ENCODE data around the gene UBE3A. TPM values are rescaled to one million over a fixed set of nuclear protein-coding genes. Genes with fewer than 3 reads are reported as not detected.
A peak's percentile ranks its signal among the peaks of the same experiment; 100 is the strongest.

Gene UBE3A
- total and polyA plus RNA-seq, 9 of the 15 experiments (the other 6 are each of a cell fraction or from before 2014, with no cell fraction given): 29.3 to 103 (median 60.2) TPM

DNA sequence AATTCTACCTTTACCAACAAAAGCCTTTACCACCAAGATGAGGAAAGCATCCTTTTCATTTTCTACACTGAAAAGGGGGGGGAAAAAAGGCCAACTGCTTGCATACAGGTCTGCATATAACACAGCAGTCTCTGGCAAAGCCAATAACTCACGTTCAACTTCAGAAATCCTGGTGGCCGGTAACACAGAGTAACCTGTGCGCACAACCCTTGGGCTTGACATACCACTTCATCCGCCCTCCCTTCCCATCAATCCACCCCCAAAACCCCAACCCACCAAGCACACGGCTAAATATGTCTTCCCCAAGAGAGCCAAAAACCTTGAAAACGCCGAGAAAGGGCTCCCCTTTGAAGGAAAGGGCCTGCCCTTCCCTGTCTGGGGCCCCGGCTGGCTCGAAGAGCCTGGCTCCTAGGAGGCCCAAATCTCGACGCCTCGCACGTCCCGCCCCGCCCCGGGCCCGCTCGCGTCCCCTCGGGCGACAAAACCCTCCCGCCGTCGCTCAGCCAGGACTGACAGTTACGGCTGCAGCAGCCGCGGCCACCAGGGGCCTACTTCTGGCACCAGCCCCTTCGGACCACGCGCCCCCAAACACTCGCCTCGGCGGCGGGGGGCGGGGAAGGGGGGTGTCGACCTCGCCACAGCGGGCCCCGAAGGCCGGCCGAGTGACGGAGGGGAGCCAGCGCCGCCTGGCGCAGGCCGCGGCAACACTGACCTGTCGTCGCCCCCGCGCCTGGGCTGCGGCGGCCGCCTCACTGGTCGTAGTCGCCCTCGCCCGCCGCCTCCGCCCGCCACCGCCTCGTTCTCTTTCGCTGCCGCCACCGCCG lies 835 bp downstream of the UBE3A start (continued):
- TF ChIP-seq, protein P1, sequence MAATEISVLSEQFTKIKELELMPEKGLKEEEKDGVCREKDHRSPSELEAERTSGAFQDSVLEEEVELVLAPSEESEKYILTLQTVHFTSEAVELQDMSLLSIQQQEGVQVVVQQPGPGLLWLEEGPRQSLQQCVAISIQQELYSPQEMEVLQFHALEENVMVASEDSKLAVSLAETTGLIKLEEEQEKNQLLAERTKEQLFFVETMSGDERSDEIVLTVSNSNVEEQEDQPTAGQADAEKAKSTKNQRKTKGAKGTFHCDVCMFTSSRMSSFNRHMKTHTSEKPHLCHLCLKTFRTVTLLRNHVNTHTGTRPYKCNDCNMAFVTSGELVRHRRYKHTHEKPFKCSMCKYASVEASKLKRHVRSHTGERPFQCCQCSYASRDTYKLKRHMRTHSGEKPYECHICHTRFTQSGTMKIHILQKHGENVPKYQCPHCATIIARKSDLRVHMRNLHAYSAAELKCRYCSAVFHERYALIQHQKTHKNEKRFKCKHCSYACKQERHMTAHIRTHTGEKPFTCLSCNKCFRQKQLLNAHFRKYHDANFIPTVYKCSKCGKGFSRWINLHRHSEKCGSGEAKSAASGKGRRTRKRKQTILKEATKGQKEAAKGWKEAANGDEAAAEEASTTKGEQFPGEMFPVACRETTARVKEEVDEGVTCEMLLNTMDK (IDR thresholded peaks at IDR 0.05; ENCODE audit: borderline replicate concordance, insufficient read depth, low read depth, low read length, poor library complexity, severe bottlenecking): peak; percentile 55
- TF ChIP-seq ZNF717 (CRISPR knock-in tag; IDR thresholded peaks at IDR 0.05) (no peak), ZBED1 (IDR thresholded peaks at IDR 0.05) (no peak), ZNF583 (CRISPR knock-in tag; IDR thresholded peaks at IDR 0.05) (no peak), TARDBP (IDR thresholded peaks at IDR 0.05) (peak; percentile 62; the same call in 1 of the 2 replicates), PML (IDR thresholded peaks at IDR 0.05; ENCODE audit: low read length) (0 out of 2 replicates have a peak, but pooled peaks have one; percentile 9), ZFX (CRISPR knock-in tag; IDR thresholded peaks at IDR 0.05) (peak; percentile 87), MAZ (CRISPR knock-in tag; conservative IDR thresholded peaks at IDR 0.05 in 1 of 2, IDR thresholded peaks at IDR 0.05 in 1 of 2) (peak; percentile 15 to 20; a peak in 1 of 4 replicates), LCOR (CRISPR knock-in tag; IDR thresholded peaks at IDR 0.05) (0 out of 2 replicates have a peak, but pooled peaks have one; percentile 33), POLR3G (IDR thresholded peaks at IDR 0.05; ENCODE audit: extremely low read depth, insufficient read length, insufficient replicate concordance) (no peak), HDAC6 (IDR thresholded peaks at IDR 0.05; ENCODE audit: low read depth, low read length) (no peak), ZC3H11A (IDR thresholded peaks at IDR 0.05; ENCODE audit: low read depth, low read length) (no peak), ARID3B (CRISPR knock-in tag; IDR thresholded peaks at IDR 0.05; ENCODE audit: borderline replicate concordance) (no peak), EP300 (IDR thresholded peaks at IDR 0.05; ENCODE audit: low read length) (no peak)
- TF ChIP-seq, protein P2, sequence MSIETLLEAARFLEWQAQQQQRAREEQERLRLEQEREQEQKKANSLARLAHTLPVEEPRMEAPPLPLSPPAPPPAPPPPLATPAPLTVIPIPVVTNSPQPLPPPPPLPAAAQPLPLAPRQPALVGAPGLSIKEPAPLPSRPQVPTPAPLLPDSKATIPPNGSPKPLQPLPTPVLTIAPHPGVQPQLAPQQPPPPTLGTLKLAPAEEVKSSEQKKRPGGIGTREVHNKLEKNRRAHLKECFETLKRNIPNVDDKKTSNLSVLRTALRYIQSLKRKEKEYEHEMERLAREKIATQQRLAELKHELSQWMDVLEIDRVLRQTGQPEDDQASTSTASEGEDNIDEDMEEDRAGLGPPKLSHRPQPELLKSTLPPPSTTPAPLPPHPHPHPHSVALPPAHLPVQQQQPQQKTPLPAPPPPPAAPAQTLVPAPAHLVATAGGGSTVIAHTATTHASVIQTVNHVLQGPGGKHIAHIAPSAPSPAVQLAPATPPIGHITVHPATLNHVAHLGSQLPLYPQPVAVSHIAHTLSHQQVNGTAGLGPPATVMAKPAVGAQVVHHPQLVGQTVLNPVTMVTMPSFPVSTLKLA (conservative IDR thresholded peaks at IDR 0.05): peak in 1 of 2 experiments; percentile 60; a peak in 2 of 4 replicates
- TF ChIP-seq, protein P3, sequence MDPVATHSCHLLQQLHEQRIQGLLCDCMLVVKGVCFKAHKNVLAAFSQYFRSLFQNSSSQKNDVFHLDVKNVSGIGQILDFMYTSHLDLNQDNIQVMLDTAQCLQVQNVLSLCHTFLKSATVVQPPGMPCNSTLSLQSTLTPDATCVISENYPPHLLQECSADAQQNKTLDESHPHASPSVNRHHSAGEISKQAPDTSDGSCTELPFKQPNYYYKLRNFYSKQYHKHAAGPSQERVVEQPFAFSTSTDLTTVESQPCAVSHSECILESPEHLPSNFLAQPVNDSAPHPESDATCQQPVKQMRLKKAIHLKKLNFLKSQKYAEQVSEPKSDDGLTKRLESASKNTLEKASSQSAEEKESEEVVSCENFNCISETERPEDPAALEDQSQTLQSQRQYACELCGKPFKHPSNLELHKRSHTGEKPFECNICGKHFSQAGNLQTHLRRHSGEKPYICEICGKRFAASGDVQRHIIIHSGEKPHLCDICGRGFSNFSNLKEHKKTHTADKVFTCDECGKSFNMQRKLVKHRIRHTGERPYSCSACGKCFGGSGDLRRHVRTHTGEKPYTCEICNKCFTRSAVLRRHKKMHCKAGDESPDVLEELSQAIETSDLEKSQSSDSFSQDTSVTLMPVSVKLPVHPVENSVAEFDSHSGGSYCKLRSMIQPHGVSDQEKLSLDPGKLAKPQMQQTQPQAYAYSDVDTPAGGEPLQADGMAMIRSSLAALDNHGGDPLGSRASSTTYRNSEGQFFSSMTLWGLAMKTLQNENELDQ (CRISPR knock-in tag; IDR thresholded peaks at IDR 0.05; ENCODE audit: borderline replicate concordance): no peak
- TF ChIP-seq, protein P4, sequence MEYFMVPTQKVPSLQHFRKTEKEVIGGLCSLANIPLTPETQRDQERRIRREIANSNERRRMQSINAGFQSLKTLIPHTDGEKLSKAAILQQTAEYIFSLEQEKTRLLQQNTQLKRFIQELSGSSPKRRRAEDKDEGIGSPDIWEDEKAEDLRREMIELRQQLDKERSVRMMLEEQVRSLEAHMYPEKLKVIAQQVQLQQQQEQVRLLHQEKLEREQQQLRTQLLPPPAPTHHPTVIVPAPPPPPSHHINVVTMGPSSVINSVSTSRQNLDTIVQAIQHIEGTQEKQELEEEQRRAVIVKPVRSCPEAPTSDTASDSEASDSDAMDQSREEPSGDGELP (CRISPR knock-in tag; IDR thresholded peaks at IDR 0.05; ENCODE audit: borderline replicate concordance): peak; percentile 18; the same call in 1 of the 2 replicates
